HFF-Myc (cell line): ENCODE measurements around the gene DDRGK1.

Experiments
- DNase-seq: peaks from one replicate; pipeline ENCODE4 v3.0.0-alpha.2; 2011; ENCODE audit warnings: low read depth; ENCODE audit errors: extremely low read depth
- H3K4me3 ChIP-seq: replicated peaks from 2 replicates; pipeline ENCODE4 v1.5.1; 2011; ENCODE audit warnings: low read depth, mild to moderate bottlenecking, control low read depth, low read length
- TF ChIP-seq, protein P1 (sequence below): IDR thresholded peaks from 2 replicates; pipeline ENCODE4 v1.5.1; 2012; ENCODE audit warnings: mild to moderate bottlenecking, low read depth, low read length, control low read depth; ENCODE audit errors: missing control alignments

Gene DDRGK1

DNA sequence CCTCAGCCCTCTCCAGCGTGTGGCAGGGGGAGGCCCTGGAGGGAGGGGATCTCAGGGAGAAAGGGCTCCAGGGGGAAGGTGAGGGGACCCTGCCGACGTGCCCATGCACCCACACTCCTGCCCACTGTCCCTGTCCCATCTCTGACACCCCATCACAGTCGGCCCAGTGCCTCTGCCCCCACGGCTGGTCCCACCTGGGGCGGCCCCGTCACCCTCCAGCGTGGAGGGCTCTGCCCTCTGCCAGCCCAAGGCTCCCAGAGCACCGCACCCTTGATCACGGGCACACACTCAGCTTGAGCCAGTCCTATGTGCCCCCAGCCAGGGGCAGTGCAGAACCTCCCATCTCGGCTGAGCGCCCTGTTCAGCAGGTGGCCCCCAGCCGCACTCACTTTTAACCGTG is 25.3 kb upstream of the DDRGK1 start:
- no peak overlapping the region for H3K4me3 ChIP-seq
- no peak for DNase-seq
- TF ChIP-seq, protein P1, sequence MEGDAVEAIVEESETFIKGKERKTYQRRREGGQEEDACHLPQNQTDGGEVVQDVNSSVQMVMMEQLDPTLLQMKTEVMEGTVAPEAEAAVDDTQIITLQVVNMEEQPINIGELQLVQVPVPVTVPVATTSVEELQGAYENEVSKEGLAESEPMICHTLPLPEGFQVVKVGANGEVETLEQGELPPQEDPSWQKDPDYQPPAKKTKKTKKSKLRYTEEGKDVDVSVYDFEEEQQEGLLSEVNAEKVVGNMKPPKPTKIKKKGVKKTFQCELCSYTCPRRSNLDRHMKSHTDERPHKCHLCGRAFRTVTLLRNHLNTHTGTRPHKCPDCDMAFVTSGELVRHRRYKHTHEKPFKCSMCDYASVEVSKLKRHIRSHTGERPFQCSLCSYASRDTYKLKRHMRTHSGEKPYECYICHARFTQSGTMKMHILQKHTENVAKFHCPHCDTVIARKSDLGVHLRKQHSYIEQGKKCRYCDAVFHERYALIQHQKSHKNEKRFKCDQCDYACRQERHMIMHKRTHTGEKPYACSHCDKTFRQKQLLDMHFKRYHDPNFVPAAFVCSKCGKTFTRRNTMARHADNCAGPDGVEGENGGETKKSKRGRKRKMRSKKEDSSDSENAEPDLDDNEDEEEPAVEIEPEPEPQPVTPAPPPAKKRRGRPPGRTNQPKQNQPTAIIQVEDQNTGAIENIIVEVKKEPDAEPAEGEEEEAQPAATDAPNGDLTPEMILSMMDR, result no peak

DNA sequence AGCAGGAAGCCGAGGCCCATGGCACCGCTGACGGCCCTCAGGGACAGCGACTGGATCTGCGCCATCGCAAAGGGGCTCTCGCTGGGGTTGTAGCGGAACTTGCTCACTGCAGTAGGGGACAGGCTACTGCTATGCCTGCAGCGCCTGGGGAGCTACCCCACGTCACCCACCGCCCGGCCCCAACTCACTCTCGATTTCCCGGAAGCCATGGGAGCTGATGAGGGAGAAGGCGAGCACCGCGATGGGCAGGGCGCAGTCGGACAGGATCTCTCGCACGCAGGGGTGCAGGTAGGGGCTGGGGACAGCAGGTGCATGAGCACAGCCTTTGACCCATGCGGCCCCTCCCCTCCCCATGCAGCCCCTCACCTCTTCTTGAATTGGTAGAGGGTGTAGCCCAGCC is 24.7 kb upstream of the DDRGK1 start:
- no peak for DNase-seq

GRCh38 chr20:3228750-3229032 is 24.2 kb upstream of the DDRGK1 start:
- H3K4me3 ChIP-seq, result no peak overlapping the region
- no peak for DNase-seq
- TF ChIP-seq, protein P1, result no peak

More for the DNA sequence above, 24.7 kb upstream of the DDRGK1 start:
- H3K4me3 ChIP-seq, result no peak overlapping the region
- TF ChIP-seq, protein P1, result no peak

- DNase-seq, result no peak
- H3K4me3 ChIP-seq, result no peak overlapping the region
- TF ChIP-seq, protein P1, result no peak
Observed at GRCh38 chr20:3227936-3228749, 23.7 kb upstream of the DDRGK1 start.

GRCh38 chr20:3227506-3227905 is 23.0 kb upstream of the DDRGK1 start:
- no peak overlapping the region for H3K4me3 ChIP-seq
- DNase-seq, result no peak
- TF ChIP-seq, protein P1, result no peak

DNA sequence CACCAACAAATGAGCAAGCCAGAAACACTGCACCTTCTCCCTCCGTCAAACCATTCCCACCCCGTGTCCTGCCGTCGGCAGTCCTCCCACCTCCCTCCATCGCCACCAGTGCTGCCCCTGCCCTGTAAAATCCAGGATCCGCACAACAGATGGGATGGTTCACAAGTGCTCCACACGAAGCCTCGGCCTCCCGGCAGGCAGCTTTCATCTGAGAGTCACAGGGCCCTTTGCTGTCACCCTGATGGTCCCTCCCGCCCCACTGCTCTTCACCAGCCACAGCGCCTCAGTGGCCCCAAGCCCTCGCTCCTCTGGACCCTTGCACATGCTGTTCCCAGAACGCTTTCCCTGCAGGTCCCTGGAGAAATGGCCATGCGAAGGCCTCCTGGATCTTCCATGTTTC is 22.4 kb upstream of the DDRGK1 start:
- no peak for DNase-seq
- H3K4me3 ChIP-seq, result no peak overlapping the region
- TF ChIP-seq, protein P1, result no peak

DNA sequence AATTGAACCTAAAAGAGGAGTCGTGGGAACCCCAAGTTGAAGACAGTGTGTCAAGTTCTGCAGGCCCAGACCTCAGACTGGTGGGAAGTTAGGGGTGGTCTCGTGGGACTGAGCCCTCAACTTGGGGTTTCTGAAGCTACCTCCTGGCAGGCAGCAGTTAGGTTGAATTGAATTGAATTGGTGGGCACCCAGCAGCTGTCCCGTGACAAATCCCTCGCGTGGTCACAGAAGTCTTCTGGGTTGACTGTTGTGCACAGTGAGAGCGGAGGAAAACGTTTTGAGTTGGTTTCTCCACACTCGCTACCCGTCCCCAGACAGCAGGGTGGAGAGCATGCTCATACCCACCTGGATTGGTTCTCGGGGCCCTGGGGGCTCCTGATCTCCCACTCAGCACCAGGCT is 21.6 kb upstream of the DDRGK1 start:
- DNase-seq, result no peak
- TF ChIP-seq, protein P1, result no peak
- no peak overlapping the region for H3K4me3 ChIP-seq
